ENCODE measurements around the gene MAGI3.

The MAGI3 gene

GRCh38 chr1:113557187-113557586 is 166.9 kb downstream of the MAGI3 start:
- TF ChIP-seq EP300 (IDR thresholded peaks at IDR 0.05; ENCODE audit: borderline replicate concordance), result no peak
- no peak for TF ChIP-seq CEBPB (IDR thresholded peaks at IDR 0.05)
- TF ChIP-seq RAD21 (IDR thresholded peaks at IDR 0.05; ENCODE audit: low read depth), result no peak
- no peak for TF ChIP-seq YY1 (IDR thresholded peaks at IDR 0.05; ENCODE audit: low read depth)
- no peak for TF ChIP-seq TCF12 (IDR thresholded peaks at IDR 0.05; ENCODE audit: low read depth)
- TF ChIP-seq REST (IDR thresholded peaks at IDR 0.05; ENCODE audit: low read depth), result no peak
- no peak for TF ChIP-seq CREB1 (IDR thresholded peaks at IDR 0.05; ENCODE audit: low read depth)
- TF ChIP-seq NFIC (IDR thresholded peaks at IDR 0.05), result no peak
- no peak for TF ChIP-seq MAX (IDR thresholded peaks at IDR 0.05)
- no peak for TF ChIP-seq EGR1 (IDR thresholded peaks at IDR 0.05)
- TF ChIP-seq USF1 (IDR thresholded peaks at IDR 0.05), result no peak
- TF ChIP-seq TAF1 (IDR thresholded peaks at IDR 0.05; ENCODE audit: low read depth), result no peak
- no peak for TF ChIP-seq TEAD4 (IDR thresholded peaks at IDR 0.05)
- no peak for TF ChIP-seq FOXM1 (IDR thresholded peaks at IDR 0.05; ENCODE audit: borderline replicate concordance, low read depth)
- TF ChIP-seq ZBTB7A (IDR thresholded peaks at IDR 0.05; ENCODE audit: low read depth), result no peak

GRCh38 chr1:113565621-113566020 is 175.3 kb downstream of the MAGI3 start:
- TF ChIP-seq EP300 (IDR thresholded peaks at IDR 0.05; ENCODE audit: borderline replicate concordance), result no peak
- no peak for TF ChIP-seq YY1 (IDR thresholded peaks at IDR 0.05; ENCODE audit: low read depth)
- no peak for TF ChIP-seq TCF12 (IDR thresholded peaks at IDR 0.05; ENCODE audit: low read depth)
- TF ChIP-seq FOXM1 (IDR thresholded peaks at IDR 0.05; ENCODE audit: borderline replicate concordance, low read depth), result no peak
- TF ChIP-seq REST (IDR thresholded peaks at IDR 0.05; ENCODE audit: low read depth), result no peak
- no peak for TF ChIP-seq TAF1 (IDR thresholded peaks at IDR 0.05; ENCODE audit: low read depth)

- no peak for TF ChIP-seq ZBTB7A (IDR thresholded peaks at IDR 0.05; ENCODE audit: low read depth)
- no peak for TF ChIP-seq TAF1 (IDR thresholded peaks at IDR 0.05; ENCODE audit: low read depth)
- no peak for TF ChIP-seq USF1 (IDR thresholded peaks at IDR 0.05)
- no peak for TF ChIP-seq CREB1 (IDR thresholded peaks at IDR 0.05; ENCODE audit: low read depth)
- TF ChIP-seq REST (IDR thresholded peaks at IDR 0.05; ENCODE audit: low read depth), result no peak
- TF ChIP-seq FOXM1 (IDR thresholded peaks at IDR 0.05; ENCODE audit: borderline replicate concordance, low read depth), result no peak
- TF ChIP-seq CEBPB (IDR thresholded peaks at IDR 0.05), result no peak
- no peak for TF ChIP-seq EP300 (IDR thresholded peaks at IDR 0.05; ENCODE audit: borderline replicate concordance)
- TF ChIP-seq TEAD4 (IDR thresholded peaks at IDR 0.05), result no peak
- no peak for TF ChIP-seq YY1 (IDR thresholded peaks at IDR 0.05; ENCODE audit: low read depth)
- no peak for TF ChIP-seq RAD21 (IDR thresholded peaks at IDR 0.05; ENCODE audit: low read depth)
- no peak for TF ChIP-seq TCF12 (IDR thresholded peaks at IDR 0.05; ENCODE audit: low read depth)
Observed at GRCh38 chr1:113567427-113567826, 177.1 kb downstream of the MAGI3 start.

- TF ChIP-seq EP300 (IDR thresholded peaks at IDR 0.05; ENCODE audit: borderline replicate concordance), result no peak
- no peak for TF ChIP-seq REST (IDR thresholded peaks at IDR 0.05; ENCODE audit: low read depth)
- TF ChIP-seq FOXM1 (IDR thresholded peaks at IDR 0.05; ENCODE audit: borderline replicate concordance, low read depth), result no peak
- no peak for TF ChIP-seq RAD21 (IDR thresholded peaks at IDR 0.05; ENCODE audit: low read depth)
- TF ChIP-seq EGR1 (IDR thresholded peaks at IDR 0.05), result no peak
- TF ChIP-seq CEBPB (IDR thresholded peaks at IDR 0.05), result no peak
- TF ChIP-seq YY1 (IDR thresholded peaks at IDR 0.05; ENCODE audit: low read depth), result no peak
Observed at GRCh38 chr1:113576271-113576670, 186.0 kb downstream of the MAGI3 start.

Data from Ishikawa (cell line).